SU-DHL-6 (cell line): ENCODE data around the gene KCND3.

ENCODE experiments used
- H2AFZ ChIP-seq: fragments of 200-600 bp; sonication (generic); 2 replicates; pipeline ENCODE4 v1.6.1; 2014; ENCODE audit warnings: low read depth, mild to moderate bottlenecking, moderate library complexity, mixed read lengths, antibody characterized with exemption, low read length; ENCODE audit not compliant: severe bottlenecking
- H3F3A ChIP-seq: fragments of 200-600 bp; shearing (Covaris generic); 2 replicates; pipeline ENCODE4 v1.6.0; 2016; ENCODE audit warnings: antibody characterized with exemption, mild to moderate bottlenecking; ENCODE audit not compliant: insufficient read depth
- H3K27ac ChIP-seq: fragments of 200-600 bp; sonication (generic); 2 replicates; pipeline ENCODE4 v1.5.1; 2016; ENCODE audit warnings: low read depth, mild to moderate bottlenecking, low read length, moderate library complexity, mixed read lengths
- H3K27me3 ChIP-seq: fragments of 200-600 bp; sonication (generic), shearing (Covaris generic); 2 replicates; pipeline ENCODE4 v1.6.0; 2014; ENCODE audit warnings: mild to moderate bottlenecking, low read length
- H3K36me3 ChIP-seq: fragments of 200-600 bp; sonication (generic); 2 replicates; pipeline ENCODE4 v1.6.1; 2014; ENCODE audit warnings: mild to moderate bottlenecking, low read length, mixed read lengths
- H3K4me2 ChIP-seq: fragments of 300-600, 200-600 bp; shearing (Covaris generic), sonication (generic); 2 replicates; pipeline ENCODE4 v1.6.0; 2014; ENCODE audit warnings: low read length, low read depth, mild to moderate bottlenecking; ENCODE audit not compliant: poor library complexity, severe bottlenecking
- H3K4me3 ChIP-seq: fragments of 200-600 bp; sonication (generic); 2 replicates; pipeline ENCODE4 v1.5.1; 2014; ENCODE audit warnings: antibody characterized with exemption, low read length, mild to moderate bottlenecking, mixed read lengths; ENCODE audit not compliant: insufficient read depth, poor library complexity, severe bottlenecking
- H3K79me2 ChIP-seq: fragments of 200-600 bp; sonication (generic); 2 replicates; pipeline ENCODE4 v1.6.1; 2014; ENCODE audit warnings: mild to moderate bottlenecking, low read length, moderate library complexity; ENCODE audit not compliant: insufficient read depth
- H3K9ac ChIP-seq: fragments of 200-600 bp; sonication (generic); 2 replicates; pipeline ENCODE4 v1.7.0; 2014; ENCODE audit warnings: mild to moderate bottlenecking, low read length
- H3K9me2 ChIP-seq: fragments of 200-600 bp; sonication (generic); replicated peaks from 2 replicates; pipeline ENCODE4 v1.6.1; 2014; ENCODE audit warnings: low read length; ENCODE audit not compliant: insufficient read depth
- H3K9me3 ChIP-seq: fragments of 200-600 bp; sonication (generic); 2 replicates; pipeline ENCODE4 v1.6.1; 2014; ENCODE audit warnings: low read length, mixed read lengths; ENCODE audit not compliant: insufficient read depth
- H4K20me1 ChIP-seq: fragments of 200-600 bp; sonication (generic); 2 replicates; pipeline ENCODE4 v1.6.1; 2014; ENCODE audit warnings: low read depth, mild to moderate bottlenecking, antibody characterized with exemption, low read length, moderate library complexity, mixed read lengths
- EZH2phosphoT487 ChIP-seq: fragments of 200-600 bp; sonication (generic), shearing (Covaris generic); conservative IDR thresholded peaks from 2 replicates; pipeline ENCODE4 v1.6.1; 2018; ENCODE audit warnings: mild to moderate bottlenecking, antibody characterized with exemption, low read length, moderate library complexity, mixed read lengths
- TF ChIP-seq, protein P1 (sequence below): fragments of 200-600 bp; sonication (generic); IDR thresholded peaks from one replicate; pipeline ENCODE4 v1.5.1; 2017; ENCODE audit warnings: antibody characterized with exemption, mild to moderate bottlenecking, low read length, moderate library complexity; ENCODE audit not compliant: insufficient read depth, poor library complexity, severe bottlenecking

KCND3 gene

DNA sequence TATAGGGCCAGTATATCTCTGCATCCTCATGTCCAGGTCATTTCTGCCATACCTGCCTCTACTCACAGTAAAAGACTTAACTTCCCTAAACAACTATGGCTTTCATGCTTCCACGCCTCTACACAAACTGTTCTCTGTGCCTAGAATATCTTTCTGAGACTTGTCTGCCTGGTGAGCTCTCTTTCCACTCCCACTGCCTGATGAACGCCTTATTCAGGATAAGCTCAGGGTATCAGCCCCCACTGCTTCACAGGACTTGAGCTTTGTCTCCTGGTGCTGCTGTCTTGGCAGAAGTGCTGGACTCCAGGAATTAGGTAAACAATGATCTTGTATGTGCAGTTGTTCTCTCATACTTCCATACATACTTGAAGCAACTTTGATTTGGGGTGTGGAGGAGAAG, 238.6 kb downstream of the KCND3 start:
- H3K27me3 ChIP-seq, result no peaks in the 10 kb centered on the region
- peaks cover 3% of the 10 kb centered on the region; the same call in 1 of the 2 replicates for H3K79me2 ChIP-seq
- H3F3A ChIP-seq, result no peaks in the 10 kb centered on the region
- no peaks in the 10 kb centered on the region for H3K9me2 ChIP-seq
- no peak overlapping the region for H3K4me3 ChIP-seq
- TF ChIP-seq, protein P1, sequence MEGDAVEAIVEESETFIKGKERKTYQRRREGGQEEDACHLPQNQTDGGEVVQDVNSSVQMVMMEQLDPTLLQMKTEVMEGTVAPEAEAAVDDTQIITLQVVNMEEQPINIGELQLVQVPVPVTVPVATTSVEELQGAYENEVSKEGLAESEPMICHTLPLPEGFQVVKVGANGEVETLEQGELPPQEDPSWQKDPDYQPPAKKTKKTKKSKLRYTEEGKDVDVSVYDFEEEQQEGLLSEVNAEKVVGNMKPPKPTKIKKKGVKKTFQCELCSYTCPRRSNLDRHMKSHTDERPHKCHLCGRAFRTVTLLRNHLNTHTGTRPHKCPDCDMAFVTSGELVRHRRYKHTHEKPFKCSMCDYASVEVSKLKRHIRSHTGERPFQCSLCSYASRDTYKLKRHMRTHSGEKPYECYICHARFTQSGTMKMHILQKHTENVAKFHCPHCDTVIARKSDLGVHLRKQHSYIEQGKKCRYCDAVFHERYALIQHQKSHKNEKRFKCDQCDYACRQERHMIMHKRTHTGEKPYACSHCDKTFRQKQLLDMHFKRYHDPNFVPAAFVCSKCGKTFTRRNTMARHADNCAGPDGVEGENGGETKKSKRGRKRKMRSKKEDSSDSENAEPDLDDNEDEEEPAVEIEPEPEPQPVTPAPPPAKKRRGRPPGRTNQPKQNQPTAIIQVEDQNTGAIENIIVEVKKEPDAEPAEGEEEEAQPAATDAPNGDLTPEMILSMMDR, result no peak
- TF ChIP-seq EZH2phosphoT487, result no peak
- H2AFZ ChIP-seq, result no peak overlapping the region
- no peak overlapping the region for H3K4me2 ChIP-seq
- H3K9me3 ChIP-seq, result no peaks in the 10 kb centered on the region
- no peak overlapping the region for H3K9ac ChIP-seq
- no peaks in the 10 kb centered on the region for H3K36me3 ChIP-seq
- no peak overlapping the region for H3K27ac ChIP-seq
- no peaks in the 10 kb centered on the region for H4K20me1 ChIP-seq

DNA sequence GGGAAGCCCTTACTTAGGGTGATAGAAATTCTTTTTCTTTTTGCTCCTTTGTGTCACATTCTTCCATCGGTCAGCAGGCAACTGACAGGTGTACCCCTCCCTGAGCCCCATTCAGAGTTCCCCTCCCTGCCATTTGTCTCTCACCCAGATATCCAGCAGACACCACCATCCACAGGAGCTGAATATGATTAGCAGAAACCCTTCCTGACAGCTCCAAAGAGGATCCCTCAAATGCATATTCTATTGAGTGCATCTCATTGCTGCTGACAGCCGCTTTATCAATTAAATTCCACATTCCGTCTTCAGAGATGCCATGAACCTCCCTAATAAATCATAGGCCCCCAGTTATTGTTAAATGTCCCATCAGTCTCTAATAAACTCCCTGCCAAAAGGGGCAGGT, 239.8 kb downstream of the KCND3 start:
- Histone ChIP-seq H3K27me3 (no peaks in the 10 kb centered on the region), H3K4me2 (no peak overlapping the region)

DNA sequence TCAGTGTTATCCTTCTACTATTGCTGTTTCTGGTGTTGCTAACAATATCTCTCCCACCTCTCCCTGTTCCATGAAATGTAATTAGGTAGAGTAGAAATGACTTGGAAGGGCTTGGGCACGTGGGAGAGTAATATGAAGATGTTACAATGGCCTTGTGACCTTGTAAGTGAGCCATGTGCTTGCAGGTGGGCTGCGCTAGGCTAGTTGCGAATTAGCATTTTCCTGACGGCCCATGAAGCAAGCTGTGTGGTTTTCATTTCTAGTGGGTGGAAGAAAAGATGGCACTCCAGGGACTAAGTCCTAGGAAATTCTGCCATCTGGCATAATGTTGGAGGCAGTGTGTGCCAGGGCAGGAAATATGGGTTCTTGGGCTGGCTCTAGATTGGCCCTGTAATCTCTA, 241.5 kb downstream of the KCND3 start:
- no peak for TF ChIP-seq EZH2phosphoT487
- TF ChIP-seq, protein P1, result no peak
- Histone ChIP-seq H3K9ac (no peak overlapping the region), H3K4me2 (no peak overlapping the region), H3K27me3 (no peaks in the 10 kb centered on the region), H3K9me3 (no peaks in the 10 kb centered on the region), H3K9me2 (no peaks in the 10 kb centered on the region), H3K79me2 (no peaks in the 10 kb centered on the region), H4K20me1 (no peaks in the 10 kb centered on the region), H2AFZ (no peak overlapping the region), H3K36me3 (no peaks in the 10 kb centered on the region), H3K4me3 (no peak overlapping the region), H3F3A (no peaks in the 10 kb centered on the region), H3K27ac (no peak overlapping the region)

More for the DNA sequence above, 239.8 kb downstream of the KCND3 start:
- H3K79me2 ChIP-seq, result no peaks in the 10 kb centered on the region
- no peak overlapping the region for H2AFZ ChIP-seq
- H3K36me3 ChIP-seq, result no peaks in the 10 kb centered on the region
- no peaks in the 10 kb centered on the region for H3K9me3 ChIP-seq
- no peak overlapping the region for H3K27ac ChIP-seq
- H3F3A ChIP-seq, result no peaks in the 10 kb centered on the region
- H3K4me3 ChIP-seq, result no peak overlapping the region
- no peak for TF ChIP-seq EZH2phosphoT487
- TF ChIP-seq, protein P1, result no peak
- H3K9me2 ChIP-seq, result no peaks in the 10 kb centered on the region
- no peaks in the 10 kb centered on the region for H4K20me1 ChIP-seq
- H3K9ac ChIP-seq, result no peak overlapping the region

DNA sequence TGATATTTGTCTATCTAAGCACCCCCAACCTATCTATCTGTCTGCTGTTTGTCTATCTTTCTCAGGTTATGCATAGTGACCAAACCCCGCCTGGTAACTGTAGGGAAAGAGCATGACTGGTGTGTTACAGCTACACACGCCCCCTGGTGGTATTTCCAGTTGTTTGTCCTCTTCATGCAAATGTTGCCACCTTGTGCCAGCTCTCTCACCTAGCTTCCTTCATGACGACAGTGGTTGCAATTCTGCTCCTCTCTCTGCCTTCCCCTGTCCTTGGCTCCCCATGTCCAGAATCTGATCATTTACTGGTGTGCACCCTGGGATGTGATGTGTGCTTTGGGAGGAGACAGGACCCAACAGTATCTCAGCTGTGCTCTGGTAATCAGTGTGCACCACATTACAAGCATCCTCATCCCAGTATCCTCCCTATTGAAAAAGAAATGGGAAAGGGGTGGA, 242.2 kb downstream of the KCND3 start:
- H2AFZ ChIP-seq, result no peak overlapping the region
- H3K4me2 ChIP-seq, result no peak overlapping the region
- H3K27ac ChIP-seq, result no peak overlapping the region
- H3K4me3 ChIP-seq, result no peak overlapping the region
- no peaks in the 10 kb centered on the region for H3F3A ChIP-seq
- no peaks in the 10 kb centered on the region for H3K27me3 ChIP-seq
- H3K36me3 ChIP-seq, result no peaks in the 10 kb centered on the region
- no peaks in the 10 kb centered on the region for H4K20me1 ChIP-seq
- TF ChIP-seq EZH2phosphoT487, result no peak
- TF ChIP-seq, protein P1, result peak; percentile 64
- no peaks in the 10 kb centered on the region for H3K9me3 ChIP-seq
- no peaks in the 10 kb centered on the region for H3K79me2 ChIP-seq
- H3K9me2 ChIP-seq, result no peaks in the 10 kb centered on the region
- no peak overlapping the region for H3K9ac ChIP-seq
